Measurements from ENCODE around the gene GHRL.

The GHRL gene

DNA sequence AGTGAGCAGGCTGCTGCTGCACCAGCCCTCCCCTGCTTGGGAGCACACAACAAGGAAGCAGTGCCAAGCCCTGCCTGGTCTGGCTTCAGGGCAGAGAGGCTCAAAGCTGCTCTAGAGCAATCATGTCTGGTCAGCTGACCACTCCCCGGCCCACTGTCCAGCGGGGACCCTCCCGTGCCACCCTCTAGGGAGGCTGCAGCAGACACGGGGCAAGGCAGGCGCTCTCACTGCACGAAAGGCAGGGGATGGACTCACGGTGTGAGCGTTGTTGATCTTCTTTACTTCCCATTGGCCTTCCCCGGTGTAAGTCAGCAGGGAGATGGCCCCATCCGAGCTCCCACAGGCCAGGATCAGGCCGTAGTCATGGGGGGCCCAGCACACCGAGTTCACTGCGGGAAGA lies 19.0 kb upstream of the GHRL start:
- H3K9me3 ChIP-seq (ENCODE audit: control extremely low read depth in 1 of 5, control insufficient read depth in 4 of 5, insufficient read depth in 2 of 5, low read depth in 1 of 5, low read length in 4 of 5): no peaks in the 10 kb centered on the region
- DNase-seq: no peak
- no peaks in the 10 kb centered on the region for H3K4me1 ChIP-seq (ENCODE audit: control extremely low read depth in 1 of 4, control insufficient read depth in 4 of 4, insufficient read depth in 4 of 4, low read length in 3 of 4)
- H3K27me3 ChIP-seq (replicated peaks in 2 of 5; ENCODE audit: control insufficient read depth in 4 of 5, insufficient read depth in 5 of 5, low read length in 4 of 5): no peaks in the 10 kb centered on the region
- peaks cover 29 to 78% (median 66%) of the 10 kb centered on the region in 4 experiments for H3K36me3 ChIP-seq (ENCODE audit: control insufficient read depth in 4 of 4, insufficient read depth in 4 of 4, low read length in 3 of 4)
- no peak overlapping the region for H3K4me3 ChIP-seq (ENCODE audit: control insufficient read depth in 1 of 7, extremely low read depth in 1 of 7, insufficient read depth in 4 of 7, low read depth in 2 of 7, low read length in 6 of 7)
- POLR2A ChIA-PET: no interaction called here
- CTCF ChIA-PET: interaction anchor here (0.8 to 1.0 kb wide), 2 partner anchors 10 to 18 kb away, joined by 3 to 4 read pairs; no protein-coding TSS in a partner anchor
- 95% methylated on average over 10 of the region's 13 CpGs for WGBS (ENCODE audit: insufficient coverage)
- H3K27ac ChIP-seq (ENCODE audit: insufficient read depth in 1 of 2, low read depth in 1 of 2, low read length in 2 of 2, poor library complexity in 1 of 2, severe bottlenecking in 2 of 2): no peak overlapping the region

DNA sequence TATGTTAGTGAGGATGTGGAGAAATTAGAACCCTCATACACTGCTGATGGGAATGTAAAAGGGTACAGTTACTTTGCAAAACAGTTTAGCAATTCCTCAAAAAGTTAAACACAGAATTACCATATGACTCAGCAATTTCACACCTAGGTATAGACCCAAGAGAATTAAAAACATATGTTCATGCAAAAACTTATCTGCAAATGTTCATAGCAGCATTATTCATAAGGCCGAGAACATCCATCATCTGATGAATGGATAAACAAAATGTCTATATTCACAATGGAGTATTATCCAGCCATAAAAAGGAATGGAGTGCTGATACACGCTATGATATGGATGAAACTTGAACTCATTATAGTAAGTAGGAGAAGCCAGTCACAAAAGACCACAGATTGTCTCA lies 17.8 kb upstream of the GHRL start:
- Histone ChIP-seq H3K4me3 (ENCODE audit: control insufficient read depth in 1 of 7, extremely low read depth in 1 of 7, insufficient read depth in 4 of 7, low read depth in 2 of 7, low read length in 6 of 7) (no peak overlapping the region), H3K4me1 (ENCODE audit: control extremely low read depth in 1 of 4, control insufficient read depth in 4 of 4, insufficient read depth in 4 of 4, low read length in 3 of 4) (no peaks in the 10 kb centered on the region), H3K36me3 (ENCODE audit: control insufficient read depth in 4 of 4, insufficient read depth in 4 of 4, low read length in 3 of 4) (peaks cover 26 to 80% (median 62%) of the 10 kb centered on the region in 4 experiments), H3K27ac (ENCODE audit: insufficient read depth in 1 of 2, low read depth in 1 of 2, low read length in 2 of 2, poor library complexity in 1 of 2, severe bottlenecking in 2 of 2) (no peak overlapping the region), H3K9me3 (ENCODE audit: control extremely low read depth in 1 of 5, control insufficient read depth in 4 of 5, insufficient read depth in 2 of 5, low read depth in 1 of 5, low read length in 4 of 5) (no peaks in the 10 kb centered on the region), H3K27me3 (replicated peaks in 2 of 5; ENCODE audit: control insufficient read depth in 4 of 5, insufficient read depth in 5 of 5, low read length in 4 of 5) (no peaks in the 10 kb centered on the region)
- WGBS (ENCODE audit: insufficient coverage): no CpG with 5 or more reads among the region's 2 CpGs
- DNase-seq: no peak
- ChIA-PET CTCF (no interaction called here), POLR2A (interaction anchor here (0.6 kb wide), 1 partner anchor 45 kb away, joined by 3 read pairs; no protein-coding TSS in a partner anchor)

DNA sequence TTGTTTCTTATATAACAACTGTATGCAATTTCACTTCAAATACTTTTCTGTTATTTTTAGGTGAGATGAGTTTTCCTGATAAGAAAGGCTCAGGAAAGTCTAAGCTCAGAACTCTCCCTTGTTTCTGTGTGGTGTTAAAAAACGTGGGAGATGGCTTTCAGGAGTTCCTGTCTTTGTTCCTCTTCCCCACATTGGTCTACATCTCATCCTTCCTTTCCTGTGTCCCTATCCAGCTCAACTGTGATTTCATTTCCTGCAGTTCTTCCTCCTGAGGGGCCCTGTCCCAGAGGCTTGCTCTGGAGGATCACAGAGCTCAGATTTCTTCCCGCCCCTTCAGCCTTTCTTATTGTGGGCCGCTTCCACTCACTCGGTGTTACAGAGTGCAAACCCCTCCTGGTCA lies 17.0 kb upstream of the GHRL start:
- ChIA-PET POLR2A (interaction anchor here (0.6 kb wide), 1 partner anchor 44 kb away, joined by 3 read pairs; no protein-coding TSS in a partner anchor), CTCF (interaction anchor here (1.0 kb wide), 1 partner anchor 11 kb away, joined by 4 read pairs; the partner anchor contains the start of gene SEC13)
- DNase-seq: no peak
- Histone ChIP-seq H3K4me1 (ENCODE audit: control extremely low read depth in 1 of 4, control insufficient read depth in 4 of 4, insufficient read depth in 4 of 4, low read length in 3 of 4) (no peaks in the 10 kb centered on the region), H3K27ac (ENCODE audit: insufficient read depth in 1 of 2, low read depth in 1 of 2, low read length in 2 of 2, poor library complexity in 1 of 2, severe bottlenecking in 2 of 2) (no peak overlapping the region), H3K36me3 (ENCODE audit: control insufficient read depth in 4 of 4, insufficient read depth in 4 of 4, low read length in 3 of 4) (peaks cover 28 to 82% (median 64%) of the 10 kb centered on the region in 4 experiments), H3K9me3 (ENCODE audit: control extremely low read depth in 1 of 5, control insufficient read depth in 4 of 5, insufficient read depth in 2 of 5, low read depth in 1 of 5, low read length in 4 of 5) (no peaks in the 10 kb centered on the region), H3K27me3 (replicated peaks in 2 of 5; ENCODE audit: control insufficient read depth in 4 of 5, insufficient read depth in 5 of 5, low read length in 4 of 5) (no peaks in the 10 kb centered on the region), H3K4me3 (ENCODE audit: control insufficient read depth in 1 of 7, extremely low read depth in 1 of 7, insufficient read depth in 4 of 7, low read depth in 2 of 7, low read length in 6 of 7) (no peak overlapping the region)
- WGBS (ENCODE audit: insufficient coverage): no CpG with 5 or more reads among the region's 4 CpGs

DNA sequence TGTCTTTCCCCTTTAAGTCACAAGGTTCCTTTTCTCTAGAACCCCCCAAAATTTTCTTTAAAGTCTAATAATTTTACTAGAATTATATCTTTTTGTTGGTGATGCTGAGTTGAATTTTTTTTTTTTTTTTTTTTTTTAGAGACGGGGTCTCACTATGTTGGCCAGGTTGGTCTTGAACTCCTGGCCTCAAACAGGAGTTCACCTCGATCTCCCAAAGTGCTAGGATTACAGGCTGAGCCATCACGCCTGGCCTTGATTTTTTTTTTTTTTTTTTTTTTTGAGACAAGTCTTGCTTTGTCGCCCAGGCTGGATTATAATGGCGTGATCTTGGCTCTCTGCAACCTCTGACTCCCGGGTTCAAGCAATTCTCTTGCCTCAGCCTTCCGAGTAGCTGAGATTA lies 15.9 kb upstream of the GHRL start:
- CTCF ChIA-PET: interaction anchor here (1.0 kb wide), 1 partner anchor 12 kb away, joined by 4 read pairs; the partner anchor contains the start of gene SEC13
- no peaks in the 10 kb centered on the region for H3K27me3 ChIP-seq (replicated peaks in 2 of 5; ENCODE audit: control insufficient read depth in 4 of 5, insufficient read depth in 5 of 5, low read length in 4 of 5)
- H3K4me3 ChIP-seq (ENCODE audit: control insufficient read depth in 1 of 7, extremely low read depth in 1 of 7, insufficient read depth in 4 of 7, low read depth in 2 of 7, low read length in 6 of 7): no peak overlapping the region
- H3K4me1 ChIP-seq (ENCODE audit: control extremely low read depth in 1 of 4, control insufficient read depth in 4 of 4, insufficient read depth in 4 of 4, low read length in 3 of 4): no peaks in the 10 kb centered on the region
- no peak for DNase-seq
- POLR2A ChIA-PET: no interaction called here
- no peaks in the 10 kb centered on the region for H3K9me3 ChIP-seq (ENCODE audit: control extremely low read depth in 1 of 5, control insufficient read depth in 4 of 5, insufficient read depth in 2 of 5, low read depth in 1 of 5, low read length in 4 of 5)
- no CpG with 5 or more reads among the region's 7 CpGs for WGBS (ENCODE audit: insufficient coverage)
- H3K27ac ChIP-seq (ENCODE audit: insufficient read depth in 1 of 2, low read depth in 1 of 2, low read length in 2 of 2, poor library complexity in 1 of 2, severe bottlenecking in 2 of 2): no peak overlapping the region
- peaks cover 23 to 82% (median 66%) of the 10 kb centered on the region in 4 experiments for H3K36me3 ChIP-seq (ENCODE audit: control insufficient read depth in 4 of 4, insufficient read depth in 4 of 4, low read length in 3 of 4)

DNA sequence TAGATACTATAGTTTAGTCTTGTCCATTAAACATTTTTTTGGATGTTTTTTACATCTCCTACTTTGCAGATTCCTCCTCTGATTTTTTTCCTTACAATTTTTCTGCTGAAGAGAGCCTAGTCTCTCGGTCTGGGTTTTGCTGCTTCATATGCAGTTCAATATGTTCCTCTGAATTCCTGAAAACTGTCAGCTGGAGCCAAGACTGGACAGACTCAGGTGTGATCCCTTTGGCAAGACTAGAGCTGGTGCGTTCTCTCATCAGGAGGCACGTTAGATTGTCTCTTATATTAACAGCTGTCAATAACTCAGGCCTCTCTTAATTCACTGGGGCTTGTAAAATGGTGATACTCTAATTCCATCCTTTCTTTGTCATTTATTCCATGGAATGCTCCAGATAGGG lies 13.4 kb upstream of the GHRL start:
- Histone ChIP-seq H3K4me3 (ENCODE audit: control insufficient read depth in 1 of 7, extremely low read depth in 1 of 7, insufficient read depth in 4 of 7, low read depth in 2 of 7, low read length in 6 of 7) (no peak overlapping the region), H3K4me1 (ENCODE audit: control extremely low read depth in 1 of 4, control insufficient read depth in 4 of 4, insufficient read depth in 4 of 4, low read length in 3 of 4) (no peaks in the 10 kb centered on the region), H3K27ac (ENCODE audit: insufficient read depth in 1 of 2, low read depth in 1 of 2, low read length in 2 of 2, poor library complexity in 1 of 2, severe bottlenecking in 2 of 2) (no peak overlapping the region), H3K9me3 (ENCODE audit: control extremely low read depth in 1 of 5, control insufficient read depth in 4 of 5, insufficient read depth in 2 of 5, low read depth in 1 of 5, low read length in 4 of 5) (no peaks in the 10 kb centered on the region), H3K27me3 (replicated peaks in 2 of 5; ENCODE audit: control insufficient read depth in 4 of 5, insufficient read depth in 5 of 5, low read length in 4 of 5) (no peaks in the 10 kb centered on the region), H3K36me3 (ENCODE audit: control insufficient read depth in 4 of 4, insufficient read depth in 4 of 4, low read length in 3 of 4) (peaks cover 20 to 79% (median 64%) of the 10 kb centered on the region in 4 experiments)
- ChIA-PET POLR2A (no interaction called here), CTCF (interaction anchor here (1.4 to 4.1 kb wide), 2 partner anchors 10 to 19 kb away, joined by 5 to 17 read pairs; no protein-coding TSS in a partner anchor)
- 100% methylated on average over 3 of the region's 3 CpGs for WGBS (ENCODE audit: insufficient coverage)
- no peak for DNase-seq

DNA sequence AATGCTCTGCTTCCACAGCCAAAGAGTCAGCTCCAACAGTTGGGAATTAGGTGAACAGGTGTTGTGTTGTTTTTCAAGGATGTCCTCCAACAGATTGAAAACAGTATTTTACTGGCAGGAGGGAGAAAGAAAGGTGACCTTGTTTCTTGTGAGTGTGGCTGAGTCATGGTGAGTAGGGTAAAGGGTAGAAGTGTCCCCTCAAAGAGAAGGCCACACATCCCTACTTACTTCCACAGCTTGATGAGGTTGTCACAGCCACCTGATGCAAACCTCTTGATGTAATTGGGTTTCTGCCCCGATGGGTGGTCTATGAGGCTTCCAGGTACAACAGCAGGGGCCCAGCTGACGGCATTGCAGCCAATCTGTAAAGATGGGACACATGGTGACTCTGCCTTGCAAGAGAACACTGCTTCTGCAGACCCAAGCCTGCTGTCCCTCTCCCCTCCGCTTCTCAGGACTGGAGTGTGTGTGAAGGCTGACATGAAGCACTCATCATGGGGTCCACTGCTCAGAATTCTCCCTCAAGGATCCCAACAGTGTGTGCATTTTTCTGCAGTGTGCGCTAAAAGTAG lies 12.7 kb upstream of the GHRL start:
- H3K27me3 ChIP-seq (replicated peaks in 2 of 5; ENCODE audit: control insufficient read depth in 4 of 5, insufficient read depth in 5 of 5, low read length in 4 of 5): no peaks in the 10 kb centered on the region
- no peaks in the 10 kb centered on the region for H3K9me3 ChIP-seq (ENCODE audit: control extremely low read depth in 1 of 5, control insufficient read depth in 4 of 5, insufficient read depth in 2 of 5, low read depth in 1 of 5, low read length in 4 of 5)
- CTCF ChIA-PET: interaction anchor here (1.3 to 4.1 kb wide), 3 partner anchors 11 to 18 kb away, joined by 4 to 17 read pairs (median 5); partner anchors contain the start of gene GHRL
- WGBS (ENCODE audit: insufficient coverage): 89% methylated on average over 3 of the region's 4 CpGs
- peaks cover 17 to 79% (median 64%) of the 10 kb centered on the region in 4 experiments for H3K36me3 ChIP-seq (ENCODE audit: control insufficient read depth in 4 of 4, insufficient read depth in 4 of 4, low read length in 3 of 4)
- no peak overlapping the region for H3K4me3 ChIP-seq (ENCODE audit: control insufficient read depth in 1 of 7, extremely low read depth in 1 of 7, insufficient read depth in 4 of 7, low read depth in 2 of 7, low read length in 6 of 7)
- no peak overlapping the region for H3K27ac ChIP-seq (ENCODE audit: insufficient read depth in 1 of 2, low read depth in 1 of 2, low read length in 2 of 2, poor library complexity in 1 of 2, severe bottlenecking in 2 of 2)
- POLR2A ChIA-PET: no interaction called here
- H3K4me1 ChIP-seq (ENCODE audit: control extremely low read depth in 1 of 4, control insufficient read depth in 4 of 4, insufficient read depth in 4 of 4, low read length in 3 of 4): no peaks in the 10 kb centered on the region
- DNase-seq: no peak

DNA sequence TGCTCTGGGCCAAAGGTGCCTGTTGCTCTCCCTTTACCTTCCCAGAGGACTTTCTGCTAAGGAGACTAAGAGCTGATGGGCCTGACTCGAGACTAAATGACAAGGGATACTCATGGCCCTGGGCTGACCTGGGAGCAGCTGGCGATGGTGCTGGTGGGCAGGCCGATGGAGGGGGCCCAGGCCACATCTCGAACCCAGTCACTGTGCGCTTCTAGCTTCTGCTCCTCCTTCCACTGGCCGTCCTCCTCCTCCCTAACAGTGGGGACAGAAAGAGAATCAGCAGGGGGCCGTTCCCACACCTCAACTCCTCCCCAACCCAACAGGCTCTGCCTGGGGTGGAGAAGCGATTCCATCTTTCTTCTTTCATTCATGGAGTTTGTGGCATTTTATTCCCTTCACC lies 12.2 kb upstream of the GHRL start:
- no peak for DNase-seq

More for the DNA sequence above, 12.2 kb upstream of the GHRL start:
- ChIA-PET CTCF (interaction anchor here (1.2 to 4.1 kb wide), 4 partner anchors 11 to 18 kb away, joined by 4 to 17 read pairs (median 6); partner anchors contain the start of gene GHRL), POLR2A (no interaction called here)
- peaks cover 0 to 4% (median 2%) of the 10 kb centered on the region in 4 experiments for H3K4me1 ChIP-seq (ENCODE audit: control extremely low read depth in 1 of 4, control insufficient read depth in 4 of 4, insufficient read depth in 4 of 4, low read length in 3 of 4)
- no peaks in the 10 kb centered on the region for H3K27me3 ChIP-seq (replicated peaks in 2 of 5; ENCODE audit: control insufficient read depth in 4 of 5, insufficient read depth in 5 of 5, low read length in 4 of 5)
- WGBS (ENCODE audit: insufficient coverage): 96% methylated on average over 5 of the region's 8 CpGs
- H3K4me3 ChIP-seq (ENCODE audit: control insufficient read depth in 1 of 7, extremely low read depth in 1 of 7, insufficient read depth in 4 of 7, low read depth in 2 of 7, low read length in 6 of 7): no peak overlapping the region
- H3K9me3 ChIP-seq (ENCODE audit: control extremely low read depth in 1 of 5, control insufficient read depth in 4 of 5, insufficient read depth in 2 of 5, low read depth in 1 of 5, low read length in 4 of 5): no peaks in the 10 kb centered on the region
- H3K27ac ChIP-seq (ENCODE audit: insufficient read depth in 1 of 2, low read depth in 1 of 2, low read length in 2 of 2, poor library complexity in 1 of 2, severe bottlenecking in 2 of 2): no peak overlapping the region
- peaks cover 17 to 79% (median 66%) of the 10 kb centered on the region in 4 experiments for H3K36me3 ChIP-seq (ENCODE audit: control insufficient read depth in 4 of 4, insufficient read depth in 4 of 4, low read length in 3 of 4)

All from common myeloid progenitor, CD34-positive (primary cell).